ENCODE results near the gene MAGEA2B. TPM values are rescaled to one million over a fixed set of nuclear protein-coding genes. Genes with fewer than 3 reads are reported as not detected.
"Not testable (repeated sequence)": the region's sequence is repeated elsewhere in the genome, so short reads cannot be mapped to it uniquely, and the experiment has no call there.

Gene MAGEA2B
- total and polyA plus RNA-seq, 2 of the 8 experiments (the other 6 are each of a cell fraction or from before 2014, with no cell fraction given) = 1.3 TPM; not detected in 1

- H3K4me2 ChIP-seq (ENCODE audit: insufficient read depth in 1 of 2, low read depth in 2 of 2, low read length in 2 of 2); H3K79me1 ChIP-seq (ENCODE audit: low read depth, low read length); H4K20me1 ChIP-seq (replicated peaks in 1 of 2; ENCODE audit: control insufficient read depth in 1 of 2, insufficient read depth in 2 of 2, low read length in 2 of 2); H3K4me3 ChIP-seq (ENCODE audit: extremely low read depth in 1 of 4, insufficient read depth in 2 of 4, low read depth in 3 of 4, low read length in 4 of 4); H3K56ac ChIP-seq (replicated peaks; ENCODE audit: insufficient read length, low read depth, low read length); H2BK20ac ChIP-seq (ENCODE audit: low read length); H3K4ac ChIP-seq (replicated peaks; ENCODE audit: insufficient read length, low read depth, low read length); FAIRE-seq; H3K23ac ChIP-seq (ENCODE audit: insufficient read length); H3K18ac ChIP-seq (ENCODE audit: extremely low read depth, low read length); H3K27me3 ChIP-seq (replicated peaks in 1 of 4; ENCODE audit: control insufficient read depth in 3 of 4, extremely low read depth in 1 of 4, insufficient read depth in 3 of 4, low read length in 3 of 4); POLR2A ChIA-PET (ENCODE audit: partially characterized antibody); H3K36me3 ChIP-seq (ENCODE audit: control insufficient read depth in 2 of 4, insufficient read depth in 4 of 4, low read length in 3 of 4); H3K23me2 ChIP-seq (ENCODE audit: low read depth, low read length); H4K8ac ChIP-seq (ENCODE audit: extremely low read depth, insufficient read depth, low read length); H2BK15ac ChIP-seq (ENCODE audit: low read length); DNase-seq (ENCODE audit: low read depth in 1 of 2, low spot score in 2 of 2); H2BK5ac ChIP-seq (ENCODE audit: low read depth, low read length); H3K79me2 ChIP-seq (ENCODE audit: control insufficient read depth in 1 of 2, insufficient read depth in 2 of 2, low read length in 2 of 2); H3K14ac ChIP-seq (ENCODE audit: insufficient read length); H2BK12ac ChIP-seq (ENCODE audit: low read depth, low read length); H3K27ac ChIP-seq (ENCODE audit: low read depth, low read length); H4K5ac ChIP-seq (ENCODE audit: insufficient read length, low read depth, low read length); H2AK5ac ChIP-seq (ENCODE audit: low read depth, low read length); H2AFZ ChIP-seq (ENCODE audit: low read length); H2BK120ac ChIP-seq (replicated peaks; ENCODE audit: low read depth, low read length); H4K91ac ChIP-seq (replicated peaks; ENCODE audit: insufficient read length, low read length); H3K9ac ChIP-seq (replicated peaks in 1 of 4; ENCODE audit: extremely low read depth in 1 of 4, low read depth in 3 of 4, low read length in 3 of 4); H3K4me1 ChIP-seq (replicated peaks in 1 of 4; ENCODE audit: control insufficient read depth in 3 of 4, insufficient read depth in 4 of 4, low read length in 3 of 4); H3K9me3 ChIP-seq (ENCODE audit: insufficient read depth in 2 of 2, low read depth in 1 of 2, low read length in 1 of 2): not testable (repeated sequence)
- CTCF ChIA-PET (ENCODE audit: partially characterized antibody) = interaction anchor here (1.0 kb wide), 1 partner anchor 15 kb away, joined by 3 read pairs; no protein-coding TSS in a partner anchor
- 82% methylated on average over 1 of the region's 3 CpGs; no CpG with 5 or more reads in 1 of the 2 experiments for WGBS, 2 experiments (ENCODE audit: extremely low coverage in 1 of 2, insufficient coverage in 1 of 2, insufficient read length in 1 of 2, insufficient replicate concordance in 2 of 2, low coverage in 1 of 2, low lambda C conversion rate in 2 of 2, missing lambda C conversion rate in 1 of 2)
Measured at GRCh38 chrX:152674652-152675051, 39.8 kb upstream of the MAGEA2B start.

- H3K27me3 ChIP-seq (replicated peaks in 1 of 4; ENCODE audit: control insufficient read depth in 3 of 4, extremely low read depth in 1 of 4, insufficient read depth in 3 of 4, low read length in 3 of 4); H4K8ac ChIP-seq (ENCODE audit: extremely low read depth, insufficient read depth, low read length); H4K5ac ChIP-seq (ENCODE audit: insufficient read length, low read depth, low read length); H4K91ac ChIP-seq (replicated peaks; ENCODE audit: insufficient read length, low read length); H3K56ac ChIP-seq (replicated peaks; ENCODE audit: insufficient read length, low read depth, low read length); CTCF ChIA-PET (ENCODE audit: partially characterized antibody); H3K14ac ChIP-seq (ENCODE audit: insufficient read length); H2BK120ac ChIP-seq (replicated peaks; ENCODE audit: low read depth, low read length); H2BK20ac ChIP-seq (ENCODE audit: low read length); H3K23ac ChIP-seq (ENCODE audit: insufficient read length); H2BK15ac ChIP-seq (ENCODE audit: low read length); H4K20me1 ChIP-seq (replicated peaks in 1 of 2; ENCODE audit: control insufficient read depth in 1 of 2, insufficient read depth in 2 of 2, low read length in 2 of 2); H2BK12ac ChIP-seq (ENCODE audit: low read depth, low read length); H3K23me2 ChIP-seq (ENCODE audit: low read depth, low read length); H2AK5ac ChIP-seq (ENCODE audit: low read depth, low read length); DNase-seq (ENCODE audit: low read depth in 1 of 2, low spot score in 2 of 2); H3K4me2 ChIP-seq (ENCODE audit: insufficient read depth in 1 of 2, low read depth in 2 of 2, low read length in 2 of 2); H3K4me1 ChIP-seq (replicated peaks in 1 of 4; ENCODE audit: control insufficient read depth in 3 of 4, insufficient read depth in 4 of 4, low read length in 3 of 4); H2AFZ ChIP-seq (ENCODE audit: low read length); H3K18ac ChIP-seq (ENCODE audit: extremely low read depth, low read length); H3K79me1 ChIP-seq (ENCODE audit: low read depth, low read length); H3K79me2 ChIP-seq (ENCODE audit: control insufficient read depth in 1 of 2, insufficient read depth in 2 of 2, low read length in 2 of 2); H3K4me3 ChIP-seq (ENCODE audit: extremely low read depth in 1 of 4, insufficient read depth in 2 of 4, low read depth in 3 of 4, low read length in 4 of 4); H3K36me3 ChIP-seq (ENCODE audit: control insufficient read depth in 2 of 4, insufficient read depth in 4 of 4, low read length in 3 of 4); H2BK5ac ChIP-seq (ENCODE audit: low read depth, low read length); H3K9ac ChIP-seq (replicated peaks in 1 of 4; ENCODE audit: extremely low read depth in 1 of 4, low read depth in 3 of 4, low read length in 3 of 4); POLR2A ChIA-PET (ENCODE audit: partially characterized antibody); H3K4ac ChIP-seq (replicated peaks; ENCODE audit: insufficient read length, low read depth, low read length); H3K9me3 ChIP-seq (ENCODE audit: insufficient read depth in 2 of 2, low read depth in 1 of 2, low read length in 1 of 2); H3K27ac ChIP-seq (ENCODE audit: low read depth, low read length): not testable (repeated sequence)
- peak; percentile 94 for FAIRE-seq
- WGBS, 2 experiments (ENCODE audit: extremely low coverage in 1 of 2, insufficient coverage in 1 of 2, insufficient read length in 1 of 2, insufficient replicate concordance in 2 of 2, low coverage in 1 of 2, low lambda C conversion rate in 2 of 2, missing lambda C conversion rate in 1 of 2) = no CpG with 5 or more reads among the region's 3 CpGs
Measured at GRCh38 chrX:152681012-152681411, 33.4 kb upstream of the MAGEA2B start.
